Mesenteric fat pad (tissue), 1 donor: Measurements from ENCODE around the gene TRMT2A. TPM values are rescaled to one million over a fixed set of nuclear protein-coding genes. Genes with fewer than 3 reads are reported as not detected.

Source experiments
- DNase-seq: peaks from one replicate; pipeline ENCODE4 v3.0.0-alpha.2; 2020; ENCODE audit warnings: low spot score
- total RNA-seq: library from RNA; stranded (reverse); fragmentation: NEBNext Ultra II Directional; extraction: Animal tissue kit (Norgen Biotek cat#: 25700); gene quantifications from one replicate; pipeline ENCODE4 v1.2.1, GENCODE V29; 2021
- donor health status: DM: yes; HTN: yes; CAD: no.

TRMT2A gene
- total RNA-seq, 1 donor from 2014 or later = 49.2 TPM

- DNase-seq = no peak
These were observed 32.5 kb upstream of the TRMT2A start for GRCh38 chr22:20149257-20150250.

- DNase-seq = no peak
These were observed 31.4 kb upstream of the TRMT2A start for GRCh38 chr22:20148414-20148813.

- DNase-seq = no peak
These were observed 30.4 kb upstream of the TRMT2A start for GRCh38 chr22:20147237-20147988.

GRCh38 chr22:20146777-20147176 is 29.8 kb upstream of the TRMT2A start:
- DNase-seq = no peak

- no peak for DNase-seq
These were observed 28.8 kb upstream of the TRMT2A start for GRCh38 chr22:20145832-20146223.

- DNase-seq = no peak
These were observed 28.3 kb upstream of the TRMT2A start for GRCh38 chr22:20145206-20145831.

GRCh38 chr22:20143883-20144665 is 27.0 kb upstream of the TRMT2A start:
- DNase-seq = no peak

GRCh38 chr22:20142711-20143621 is 25.9 kb upstream of the TRMT2A start:
- no peak for DNase-seq

- DNase-seq = no peak
These were observed 24.4 kb upstream of the TRMT2A start for GRCh38 chr22:20141186-20142077.

GRCh38 chr22:20140521-20140964 is 23.5 kb upstream of the TRMT2A start:
- no peak for DNase-seq

- no peak for DNase-seq
These were observed 23.1 kb upstream of the TRMT2A start for GRCh38 chr22:20140107-20140445.

- DNase-seq = no peak
These were observed 22.5 kb upstream of the TRMT2A start for GRCh38 chr22:20139391-20140106.

GRCh38 chr22:20138868-20139267 is 21.8 kb upstream of the TRMT2A start:
- no peak for DNase-seq

- no peak for DNase-seq
These were observed 21.4 kb upstream of the TRMT2A start for GRCh38 chr22:20138417-20138738.

GRCh38 chr22:20137671-20138416 is 20.8 kb upstream of the TRMT2A start:
- DNase-seq = no peak

GRCh38 chr22:20137113-20137512 is 20.1 kb upstream of the TRMT2A start:
- DNase-seq = no peak

- DNase-seq = no peak
These were observed 19.5 kb upstream of the TRMT2A start for GRCh38 chr22:20136603-20136873.
